DMS53 (cell line): Measurements from ENCODE around the gene GDF9.

Source experiments
- DNase-seq: peaks from one replicate; lab custom pipeline; 2025; lab: John Stamatoyannopoulos, UW

GDF9 gene

GRCh38 chr5:132838516-132839282, 27.6 kb downstream of the GDF9 start:
- no peak for DNase-seq

- peak; percentile 73 for DNase-seq
Measured at GRCh38 chr5:132837868-132838267, 28.4 kb downstream of the GDF9 start.

GRCh38 chr5:132836852-132837251, 29.4 kb downstream of the GDF9 start:
- no peak for DNase-seq

GRCh38 chr5:132834057-132834456, 32.2 kb downstream of the GDF9 start:
- DNase-seq: no peak

GRCh38 chr5:132832612-132833011, 33.7 kb downstream of the GDF9 start:
- no peak for DNase-seq

GRCh38 chr5:132831095-132831860, 35.0 kb downstream of the GDF9 start:
- no peak for DNase-seq

- peak; percentile 94 for DNase-seq
Measured at GRCh38 chr5:132830436-132831094, 35.7 kb downstream of the GDF9 start, which contains the start of gene SHROOM1. Gene SHROOM1, minus strand, starts transcription at chr5:132830647. Its CDS starts 4,507 bp downstream, at chr5:132826140.

- DNase-seq: peak; percentile 91
Measured at GRCh38 chr5:132829742-132830435, 36.4 kb downstream of the GDF9 start.

- DNase-seq: no peak
Measured at GRCh38 chr5:132828846-132829494, 37.3 kb downstream of the GDF9 start.

- no peak for DNase-seq
Measured at GRCh38 chr5:132827943-132828673, 38.2 kb downstream of the GDF9 start.

- DNase-seq: no peak
Measured at GRCh38 chr5:132826424-132827082, 39.7 kb downstream of the GDF9 start.

- DNase-seq: no peak
Measured at GRCh38 chr5:132825834-132826391, 40.4 kb downstream of the GDF9 start.

GRCh38 chr5:132825033-132825833, 41.0 kb downstream of the GDF9 start:
- DNase-seq: no peak

- DNase-seq: no peak
Measured at GRCh38 chr5:132824426-132824825, 41.8 kb downstream of the GDF9 start.

- DNase-seq: no peak
Measured at GRCh38 chr5:132823481-132824050, 42.7 kb downstream of the GDF9 start.

- DNase-seq: peak; percentile 84
Measured at GRCh38 chr5:132822650-132823480, 43.4 kb downstream of the GDF9 start.

- DNase-seq: peak; percentile 26
Measured at GRCh38 chr5:132821791-132822190, 44.5 kb downstream of the GDF9 start.

GRCh38 chr5:132821350-132821749, 44.9 kb downstream of the GDF9 start:
- DNase-seq: no peak
